GM21390 (cell line): Measurements from ENCODE around the gene TMED8.
"Not testable (repeated sequence)": the region's sequence is repeated elsewhere in the genome, so short reads cannot be mapped to it uniquely, and the experiment has no call there.

Source experiments
- ATAC-seq: cut with Tn5 transposase; IDR thresholded peaks from one replicate; pipeline ENCODE4 v1.9.1; 2021; ENCODE audit not compliant: unreplicated experiment

TMED8 gene

DNA sequence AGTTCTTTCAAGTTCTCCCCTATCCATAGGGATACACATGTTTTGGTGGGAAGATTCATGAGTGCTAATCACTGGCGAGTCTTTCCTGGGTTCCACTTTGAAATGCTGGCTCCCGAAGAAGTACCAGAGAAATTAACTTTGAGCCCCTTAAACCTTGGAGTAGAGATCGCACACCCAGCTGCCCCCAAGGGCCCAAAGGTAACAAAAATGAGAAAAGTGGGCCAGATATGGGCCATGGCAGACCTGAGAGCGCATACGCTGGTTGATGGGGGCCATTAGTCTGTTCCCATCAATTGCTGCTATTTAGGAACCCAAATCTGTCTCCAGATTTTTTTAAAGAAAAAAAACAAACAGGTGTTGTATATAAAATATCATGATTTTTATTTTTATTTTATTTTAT, 53.9 kb downstream of the TMED8 start:
- no peak for ATAC-seq

- ATAC-seq, result no peak
These were observed 54.5 kb downstream of the TMED8 start for GRCh38 chr14:77322250-77322902.

DNA sequence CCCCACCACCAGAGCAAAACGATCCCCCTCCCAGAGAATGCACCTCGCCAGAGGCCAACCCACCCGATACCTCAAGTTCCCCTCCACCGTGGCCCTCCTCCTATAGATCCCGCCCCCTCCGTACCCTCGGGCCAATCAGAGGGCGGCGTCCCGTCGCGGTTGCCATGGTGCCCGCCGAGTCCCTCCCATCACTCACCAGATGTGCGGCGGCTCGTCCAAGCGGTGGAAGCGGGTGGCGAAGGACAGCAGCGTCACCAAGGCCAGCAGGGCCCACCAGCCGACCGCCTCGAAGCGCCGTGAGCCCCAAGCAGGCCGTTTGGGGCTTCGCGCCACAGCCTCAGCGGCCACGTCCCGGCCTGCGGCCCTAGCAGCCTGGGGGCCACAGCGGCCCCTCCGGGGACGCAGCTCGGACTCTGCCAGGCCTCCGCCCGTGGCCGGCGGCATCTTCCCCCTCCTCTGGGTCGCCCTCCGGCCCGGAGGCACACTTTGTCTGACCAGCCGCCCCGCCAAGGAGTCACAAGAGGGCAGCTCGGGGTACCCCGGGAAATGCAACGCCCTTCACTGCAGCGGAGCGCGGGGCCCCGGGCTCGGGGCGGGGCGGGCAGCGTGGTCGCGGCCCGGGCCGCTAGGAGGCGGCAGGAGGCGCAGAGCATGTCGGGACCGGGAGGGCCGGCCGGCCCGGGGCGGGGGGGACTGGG, 56.5 kb downstream of the TMED8 start, which contains the start of gene POMT2:
Gene POMT2, minus strand, starts transcription at position 646 of the 698 bp plus-strand sequence. Its CDS starts 202 bp downstream, at position 444.
- ATAC-seq, result peak; percentile 67

DNA sequence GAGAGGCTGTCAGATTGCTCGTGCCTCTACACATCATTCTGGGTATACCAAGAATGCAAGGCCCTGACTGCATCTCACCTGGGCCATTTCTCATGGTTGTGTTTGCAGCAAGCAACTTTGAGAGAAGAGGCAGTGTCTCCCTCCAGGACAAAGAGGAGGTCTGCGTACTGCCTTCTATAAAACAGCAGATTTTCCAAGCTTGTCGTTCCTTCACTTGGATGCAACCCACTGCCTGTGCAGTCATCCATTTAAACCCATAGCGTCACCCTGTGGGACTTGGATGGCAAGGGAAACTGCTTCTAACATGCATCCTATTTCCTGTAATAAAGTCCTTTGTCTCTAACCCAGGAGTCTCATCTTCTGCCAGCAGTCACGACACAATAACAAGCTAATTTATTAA, 57.5 kb downstream of the TMED8 start:
- no peak for ATAC-seq

GRCh38 chr14:77318756-77319155, 58.1 kb downstream of the TMED8 start:
- not testable (repeated sequence) for ATAC-seq

- no peak for ATAC-seq
These were observed 58.8 kb downstream of the TMED8 start for GRCh38 chr14:77318006-77318553.

DNA sequence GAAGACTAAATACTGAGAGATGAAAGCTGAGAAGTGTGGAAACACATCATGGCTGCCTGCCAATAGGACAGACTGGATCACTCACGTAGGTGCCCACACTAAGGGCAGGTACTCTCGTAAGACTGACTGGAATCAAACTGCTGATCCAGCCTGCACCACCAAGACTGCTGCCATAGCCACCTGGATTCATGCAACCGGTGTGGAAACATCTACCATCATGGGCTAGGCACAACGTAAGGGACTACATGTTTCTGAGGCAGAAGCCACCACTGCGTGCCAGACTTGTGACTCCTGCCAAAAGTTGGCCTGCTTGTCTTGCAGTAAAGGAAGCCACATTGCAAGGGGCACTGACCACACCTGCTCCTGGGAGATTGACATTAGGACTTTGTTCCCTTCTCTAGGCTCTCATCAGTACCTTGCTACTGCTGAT, 60.0 kb downstream of the TMED8 start:
- ATAC-seq, result no peak

- ATAC-seq, result no peak
These were observed 60.7 kb downstream of the TMED8 start for GRCh38 chr14:77316195-77316505.

DNA sequence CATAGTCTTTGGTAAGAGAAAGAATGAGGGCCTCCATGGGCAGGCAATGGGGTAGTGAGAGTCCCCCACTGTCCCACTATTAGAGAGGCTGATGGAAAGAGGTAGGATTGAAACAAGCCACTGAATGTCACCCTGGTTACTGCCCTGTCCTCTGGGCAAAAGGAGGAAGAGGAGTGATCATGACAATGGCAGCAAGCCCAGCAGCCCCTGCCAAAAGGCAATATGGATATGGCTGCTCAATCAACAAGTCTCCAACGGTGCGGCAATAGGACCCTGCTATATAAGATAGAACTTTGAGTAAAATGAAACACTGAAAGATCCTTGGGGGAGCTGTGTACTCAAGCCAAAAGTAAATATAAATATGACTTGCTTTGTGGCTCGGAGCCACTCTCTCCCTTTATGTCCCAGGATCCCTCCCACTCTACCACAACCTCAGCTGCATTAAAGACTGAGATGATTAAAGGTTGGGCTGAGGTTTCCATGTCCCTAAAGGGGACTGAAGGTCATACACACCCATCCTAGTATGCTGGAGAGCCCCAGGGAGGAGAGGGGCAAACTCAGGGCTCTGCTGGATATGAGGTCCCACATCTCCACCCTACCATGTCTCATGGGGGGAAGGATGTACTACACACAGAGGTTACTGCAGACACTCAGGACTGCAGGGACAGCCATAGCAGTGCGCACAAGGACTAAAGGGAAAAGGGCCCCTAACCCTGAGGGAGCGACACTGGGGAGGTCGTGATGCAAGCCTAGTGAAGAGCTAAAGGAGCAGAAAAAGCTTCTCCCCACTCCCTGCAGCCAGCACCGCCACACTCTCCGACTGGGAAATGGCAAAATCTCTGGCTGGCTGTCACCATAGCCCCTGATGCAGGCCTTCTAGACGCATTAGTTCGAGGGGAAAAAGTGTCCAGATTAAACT, 62.1 kb downstream of the TMED8 start:
- ATAC-seq, result no peak

- no peak for ATAC-seq
These were observed 62.9 kb downstream of the TMED8 start for GRCh38 chr14:77314043-77314442.

GRCh38 chr14:77313371-77313770, 63.5 kb downstream of the TMED8 start:
- no peak for ATAC-seq

- ATAC-seq, result no peak
These were observed 65.7 kb downstream of the TMED8 start for GRCh38 chr14:77311217-77311616.

DNA sequence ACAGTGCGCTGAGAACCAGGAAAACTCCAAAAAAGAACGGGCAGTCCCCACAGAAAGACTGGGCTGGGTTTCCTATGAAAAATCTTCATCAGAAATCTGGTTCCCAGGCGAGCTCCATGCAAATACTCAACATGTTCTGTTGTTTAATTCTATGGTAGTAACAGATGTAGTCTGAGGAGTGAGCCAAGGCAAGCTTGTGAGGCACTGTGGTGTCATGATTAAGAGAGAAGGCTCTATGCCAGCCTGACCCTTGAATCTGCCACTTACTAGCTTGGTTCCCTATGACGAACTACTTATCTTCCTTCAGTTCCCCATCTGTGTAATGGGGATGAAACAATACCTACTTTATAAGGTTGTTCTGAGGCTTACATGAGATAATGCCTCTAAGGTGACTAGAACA, 66.9 kb downstream of the TMED8 start:
- no peak for ATAC-seq

DNA sequence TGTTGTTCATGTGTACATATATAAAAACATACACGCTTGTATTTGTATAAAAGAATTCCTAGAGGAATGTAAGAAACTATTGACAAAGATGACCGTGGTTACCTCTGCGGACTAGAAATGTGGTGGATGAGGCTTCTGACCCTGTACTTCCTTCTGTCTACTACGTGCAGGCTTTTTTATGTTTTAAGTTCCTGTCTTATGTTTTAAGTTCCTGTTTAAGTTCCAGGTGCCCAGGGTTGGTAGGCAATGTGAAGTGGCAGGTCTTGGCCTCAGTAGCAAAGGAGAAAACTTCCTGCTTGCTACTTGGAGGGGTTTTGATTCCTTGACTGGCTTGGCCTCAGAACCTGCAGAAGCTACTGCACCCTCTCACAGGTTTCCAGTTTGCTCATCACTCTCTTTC, 67.8 kb downstream of the TMED8 start:
- no peak for ATAC-seq

- ATAC-seq, result no peak
These were observed 69.9 kb downstream of the TMED8 start for GRCh38 chr14:77306851-77307496.

DNA sequence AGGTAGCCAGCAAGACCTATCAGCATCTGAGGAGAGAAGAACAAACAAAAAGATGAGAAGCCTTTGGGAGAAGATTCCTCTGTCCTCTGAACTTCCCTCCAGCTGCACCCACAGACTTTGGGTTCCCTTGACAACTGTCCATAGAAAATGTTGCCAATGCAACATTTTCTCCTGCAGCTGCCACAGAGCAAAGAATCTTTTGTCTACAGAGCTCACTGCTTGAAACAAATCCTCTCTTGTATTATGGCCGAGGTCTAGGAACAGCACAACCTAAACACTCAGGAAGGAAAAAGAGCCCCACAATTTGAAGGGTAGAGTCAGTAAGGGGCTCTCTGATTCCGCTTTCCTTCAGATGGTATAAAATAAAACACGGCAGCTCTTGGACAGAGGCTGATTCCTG, 70.5 kb downstream of the TMED8 start:
- ATAC-seq, result no peak

DNA sequence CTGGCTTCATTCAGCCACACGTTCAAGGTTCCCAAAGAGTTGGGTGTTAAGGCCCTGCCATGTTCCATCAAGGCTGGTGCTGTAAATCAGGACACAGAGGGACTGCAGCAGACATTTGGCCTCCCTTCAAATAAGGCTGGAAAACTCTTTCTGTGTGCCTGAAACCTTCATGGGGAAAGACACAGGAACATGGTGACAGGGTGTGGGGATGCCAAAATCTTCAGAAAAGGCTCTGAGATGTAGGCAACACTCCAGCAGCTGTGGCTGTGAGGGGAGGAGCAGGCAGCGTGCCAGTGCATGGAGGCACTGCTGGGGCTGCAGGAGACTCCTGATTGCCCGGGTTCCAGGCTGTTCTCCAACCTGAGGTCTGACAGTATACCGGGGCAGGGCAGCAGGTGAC, 71.2 kb downstream of the TMED8 start:
- ATAC-seq, result no peak

GRCh38 chr14:77303417-77304156, 73.3 kb downstream of the TMED8 start:
- no peak for ATAC-seq

DNA sequence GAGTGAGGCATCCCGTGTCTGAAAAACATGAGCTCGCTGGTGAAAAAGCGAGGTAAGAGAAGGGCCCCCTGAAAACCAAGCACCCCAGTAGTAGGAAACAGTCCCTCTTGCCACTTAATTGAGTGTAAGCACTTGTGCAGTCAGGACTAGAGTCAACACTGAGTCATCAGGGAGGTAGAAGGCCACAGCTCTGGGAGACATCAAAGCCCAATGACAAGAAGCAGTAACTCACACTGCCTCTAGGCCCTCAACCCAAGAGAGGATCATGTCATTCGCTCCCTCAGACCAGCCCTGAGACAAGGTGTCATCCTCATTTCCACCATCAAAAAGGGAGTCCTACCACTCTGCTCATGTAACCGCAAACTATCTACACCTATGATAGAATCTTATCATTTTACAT, 74.0 kb downstream of the TMED8 start:
- ATAC-seq, result no peak

DNA sequence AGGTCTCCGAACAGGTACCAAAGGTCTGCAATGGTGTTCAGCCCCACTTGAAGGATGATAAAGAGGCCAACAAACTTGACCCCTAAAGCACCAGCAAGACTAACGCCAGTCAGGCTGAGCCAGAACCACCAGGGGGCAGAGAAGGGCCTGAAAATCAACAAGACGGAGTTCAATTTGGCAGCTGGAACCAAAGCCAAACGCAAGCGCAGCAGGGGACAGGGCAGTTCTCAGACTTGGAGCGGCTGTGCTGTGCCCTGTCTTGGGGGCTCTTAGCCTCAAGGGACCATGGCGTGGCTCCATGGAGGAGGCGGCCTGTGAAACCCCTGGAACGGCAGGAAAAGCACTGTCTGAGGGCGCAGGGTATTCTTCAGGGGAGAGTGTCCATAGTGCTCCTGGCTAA, 75.8 kb downstream of the TMED8 start:
- ATAC-seq, result no peak
